IPS-20b (cell line): ENCODE results near the gene OMP.

Experiments
- H3K27ac ChIP-seq: one replicate; pipeline ENCODE4 v1.5.1; 2013; ENCODE audit warnings: low read length
- H3K27me3 ChIP-seq: 2 replicates; pipeline ENCODE4 v1.6.1; 2013; ENCODE audit warnings: mild to moderate bottlenecking, low read length, inconsistent platforms; ENCODE audit not compliant: insufficient read depth
- H3K36me3 ChIP-seq: 2 replicates; pipeline ENCODE4 v1.6.1; 2013; ENCODE audit warnings: low read depth, mild to moderate bottlenecking, inconsistent platforms, low read length, moderate library complexity; ENCODE audit not compliant: insufficient read depth
- H3K4me1 ChIP-seq: 2 replicates; pipeline ENCODE4 v1.6.1; 2013; ENCODE audit warnings: mild to moderate bottlenecking, control low read depth, inconsistent platforms, low read length, moderate library complexity; ENCODE audit not compliant: insufficient read depth
- H3K4me3 ChIP-seq: 2 replicates; pipeline ENCODE4 v1.5.1; 2013; ENCODE audit warnings: mild to moderate bottlenecking, low read length, inconsistent platforms
- H3K9ac ChIP-seq: 2 replicates; pipeline ENCODE4 v1.6.1; 2013; ENCODE audit warnings: low read depth, mild to moderate bottlenecking, inconsistent platforms, low read length, moderate library complexity
- H3K9me3 ChIP-seq: 2 replicates; pipeline ENCODE4 v1.6.1; 2013; ENCODE audit warnings: mild to moderate bottlenecking, low read depth, low read length, inconsistent platforms; ENCODE audit not compliant: insufficient read depth

Gene OMP

DNA sequence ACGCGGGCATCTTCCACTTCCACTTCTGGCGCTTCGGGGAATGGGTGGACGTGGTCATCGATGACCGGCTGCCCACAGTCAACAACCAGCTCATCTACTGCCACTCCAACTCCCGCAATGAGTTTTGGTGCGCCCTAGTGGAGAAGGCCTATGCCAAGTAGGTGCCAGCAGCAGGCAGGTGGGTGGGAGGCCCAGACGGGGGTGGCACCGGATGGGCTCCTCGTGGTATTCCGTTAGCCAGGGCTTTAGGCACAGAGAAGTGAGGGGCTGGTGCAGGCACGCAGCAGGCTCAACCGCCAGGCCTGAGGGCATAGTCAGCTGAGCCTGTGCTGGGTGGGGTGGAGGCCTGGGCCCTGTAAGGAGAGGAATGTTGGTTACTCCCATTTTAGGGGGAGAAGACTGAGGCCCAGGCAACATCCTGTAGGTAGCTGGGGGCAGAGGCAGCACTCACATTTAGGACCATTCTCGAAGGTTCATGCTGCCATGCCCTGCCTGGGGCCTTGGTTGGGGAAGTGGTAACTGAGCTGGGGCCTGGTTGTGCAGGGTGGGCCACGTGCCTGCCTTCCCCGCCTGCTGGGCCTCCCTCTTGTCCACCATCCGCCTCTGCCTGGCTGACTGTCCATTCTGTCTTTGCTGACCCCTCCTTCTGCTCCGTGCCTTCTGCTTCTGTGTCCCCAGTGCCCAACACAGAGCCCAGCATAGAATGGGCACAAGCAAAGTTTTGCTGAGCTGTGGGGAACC, 10.2 kb downstream of the OMP start:
- no peaks in the 10 kb centered on the region for H3K36me3 ChIP-seq
- H3K27ac ChIP-seq = no peak overlapping the region
- H3K4me3 ChIP-seq = no peak overlapping the region
- H3K4me1 ChIP-seq = no peaks in the 10 kb centered on the region
- no peaks in the 10 kb centered on the region for H3K27me3 ChIP-seq
- H3K9me3 ChIP-seq = no peaks in the 10 kb centered on the region
- no peak overlapping the region for H3K9ac ChIP-seq

- Histone ChIP-seq H3K9me3 (no peaks in the 10 kb centered on the region), H3K27ac (no peak overlapping the region), H3K4me3 (no peak overlapping the region)
These were observed 10.9 kb downstream of the OMP start for GRCh38 chr11:77113382-77114088.

GRCh38 chr11:77114089-77114463, 11.4 kb downstream of the OMP start:
- no peaks in the 10 kb centered on the region for H3K4me1 ChIP-seq
- H3K27me3 ChIP-seq = no peaks in the 10 kb centered on the region
- H3K9ac ChIP-seq = no peak overlapping the region
- no peak overlapping the region for H3K4me3 ChIP-seq
- no peaks in the 10 kb centered on the region for H3K9me3 ChIP-seq
- no peaks in the 10 kb centered on the region for H3K36me3 ChIP-seq
- H3K27ac ChIP-seq = no peak overlapping the region

More at GRCh38 chr11:77113382-77114088, 10.9 kb downstream of the OMP start:
- Histone ChIP-seq H3K36me3 (no peaks in the 10 kb centered on the region), H3K9ac (no peak overlapping the region), H3K27me3 (no peaks in the 10 kb centered on the region), H3K4me1 (no peaks in the 10 kb centered on the region)

DNA sequence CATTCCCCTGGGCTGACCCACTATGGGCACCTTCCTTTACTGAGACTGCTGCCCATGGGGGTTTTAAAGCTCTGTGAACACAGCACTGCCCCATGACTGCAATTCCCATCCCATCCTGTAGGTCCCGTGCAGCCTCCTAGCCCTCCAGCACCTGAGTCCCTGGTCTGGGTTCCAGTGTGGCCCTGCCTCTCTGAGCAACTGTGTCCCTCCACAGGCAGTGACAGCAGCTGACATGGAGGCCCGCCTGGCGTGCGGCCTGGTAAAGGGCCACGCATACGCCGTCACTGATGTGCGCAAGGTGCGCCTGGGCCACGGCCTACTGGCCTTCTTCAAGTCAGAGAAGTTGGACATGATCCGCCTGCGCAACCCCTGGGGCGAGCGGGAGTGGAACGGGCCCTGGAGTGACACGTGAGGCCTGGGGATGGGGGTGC, 12.6 kb downstream of the OMP start:
- no peaks in the 10 kb centered on the region for H3K4me1 ChIP-seq
- H3K36me3 ChIP-seq = no peaks in the 10 kb centered on the region
- H3K27me3 ChIP-seq = no peaks in the 10 kb centered on the region
- no peaks in the 10 kb centered on the region for H3K9me3 ChIP-seq
- no peak overlapping the region for H3K9ac ChIP-seq
- H3K4me3 ChIP-seq = no peak overlapping the region
- no peak overlapping the region for H3K27ac ChIP-seq

- H3K9me3 ChIP-seq = no peaks in the 10 kb centered on the region
- no peak overlapping the region for H3K27ac ChIP-seq
- no peak overlapping the region for H3K4me3 ChIP-seq
- H3K36me3 ChIP-seq = no peaks in the 10 kb centered on the region
- no peak overlapping the region for H3K9ac ChIP-seq
- no peaks in the 10 kb centered on the region for H3K27me3 ChIP-seq
- no peaks in the 10 kb centered on the region for H3K4me1 ChIP-seq
These were observed 13.3 kb downstream of the OMP start for GRCh38 chr11:77115956-77116355.

DNA sequence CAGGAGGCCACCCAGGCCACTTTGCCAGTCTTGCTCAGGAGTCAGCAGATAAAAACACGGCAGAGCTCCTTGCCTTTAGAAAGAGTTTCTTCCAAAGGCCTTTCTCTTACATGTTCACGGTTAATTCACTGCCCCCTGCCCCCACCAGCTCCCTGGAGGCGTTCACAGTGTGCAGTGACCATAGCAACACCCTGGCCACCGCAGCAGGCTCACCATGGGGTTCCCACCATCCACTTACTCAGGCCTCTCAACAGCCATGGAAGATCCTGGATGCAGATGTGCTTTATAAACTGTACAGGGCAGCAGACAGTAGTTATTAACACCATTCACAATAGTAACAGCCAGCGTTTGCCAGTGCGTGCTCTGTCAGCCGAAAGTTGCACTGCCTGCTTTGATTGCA, 14.9 kb downstream of the OMP start:
- no peak overlapping the region for H3K27ac ChIP-seq
- H3K4me1 ChIP-seq = no peaks in the 10 kb centered on the region
- no peaks in the 10 kb centered on the region for H3K36me3 ChIP-seq
- no peaks in the 10 kb centered on the region for H3K9me3 ChIP-seq
- H3K9ac ChIP-seq = no peak overlapping the region
- no peak overlapping the region for H3K4me3 ChIP-seq
- no peaks in the 10 kb centered on the region for H3K27me3 ChIP-seq

DNA sequence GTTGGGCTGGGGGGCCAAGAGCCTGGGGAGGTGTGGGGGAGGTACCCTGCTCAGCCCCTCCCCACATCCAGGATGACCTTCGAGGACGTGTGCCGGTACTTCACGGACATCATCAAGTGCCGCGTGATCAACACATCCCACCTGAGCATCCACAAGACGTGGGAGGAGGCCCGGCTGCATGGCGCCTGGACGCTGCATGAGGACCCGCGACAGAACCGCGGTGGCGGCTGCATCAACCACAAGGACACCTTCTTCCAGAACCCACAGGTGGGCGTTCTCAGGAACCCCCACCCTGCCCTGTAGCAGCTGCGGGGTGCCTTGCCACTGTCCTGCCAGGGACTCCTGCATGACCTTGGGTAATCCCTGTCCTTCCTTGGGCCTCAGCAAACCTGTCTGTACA, 15.4 kb downstream of the OMP start:
- no peak overlapping the region for H3K4me3 ChIP-seq
- no peaks in the 10 kb centered on the region for H3K27me3 ChIP-seq
- no peaks in the 10 kb centered on the region for H3K9me3 ChIP-seq
- no peaks in the 10 kb centered on the region for H3K4me1 ChIP-seq
- no peak overlapping the region for H3K27ac ChIP-seq
- H3K9ac ChIP-seq = no peak overlapping the region
- H3K36me3 ChIP-seq = no peaks in the 10 kb centered on the region

GRCh38 chr11:77118971-77119370, 16.3 kb downstream of the OMP start:
- Histone ChIP-seq H3K4me3 (no peak overlapping the region), H3K36me3 (0 out of 2 replicates have a peak, but pooled peaks cover 4% of the 10 kb centered on the region)

GRCh38 chr11:77119531-77119936, 16.9 kb downstream of the OMP start:
- H3K9me3 ChIP-seq = no peaks in the 10 kb centered on the region
- no peaks in the 10 kb centered on the region for H3K27me3 ChIP-seq
- no peak overlapping the region for H3K4me3 ChIP-seq
- no peak overlapping the region for H3K27ac ChIP-seq
- H3K4me1 ChIP-seq = no peaks in the 10 kb centered on the region
- no peak overlapping the region for H3K9ac ChIP-seq
- H3K36me3 ChIP-seq = 0 out of 2 replicates have a peak, but pooled peaks cover 6% of the 10 kb centered on the region

More at GRCh38 chr11:77118971-77119370, 16.3 kb downstream of the OMP start:
- H3K9ac ChIP-seq = no peak overlapping the region
- H3K27me3 ChIP-seq = no peaks in the 10 kb centered on the region
- no peak overlapping the region for H3K27ac ChIP-seq
- H3K9me3 ChIP-seq = no peaks in the 10 kb centered on the region
- H3K4me1 ChIP-seq = no peaks in the 10 kb centered on the region

GRCh38 chr11:77120571-77120970, 17.9 kb downstream of the OMP start:
- Histone ChIP-seq H3K27ac (no peak overlapping the region), H3K36me3 (0 out of 2 replicates have a peak, but pooled peaks cover 6% of the 10 kb centered on the region), H3K4me3 (no peak overlapping the region), H3K9me3 (no peaks in the 10 kb centered on the region), H3K4me1 (no peaks in the 10 kb centered on the region), H3K9ac (no peak overlapping the region), H3K27me3 (no peaks in the 10 kb centered on the region)

DNA sequence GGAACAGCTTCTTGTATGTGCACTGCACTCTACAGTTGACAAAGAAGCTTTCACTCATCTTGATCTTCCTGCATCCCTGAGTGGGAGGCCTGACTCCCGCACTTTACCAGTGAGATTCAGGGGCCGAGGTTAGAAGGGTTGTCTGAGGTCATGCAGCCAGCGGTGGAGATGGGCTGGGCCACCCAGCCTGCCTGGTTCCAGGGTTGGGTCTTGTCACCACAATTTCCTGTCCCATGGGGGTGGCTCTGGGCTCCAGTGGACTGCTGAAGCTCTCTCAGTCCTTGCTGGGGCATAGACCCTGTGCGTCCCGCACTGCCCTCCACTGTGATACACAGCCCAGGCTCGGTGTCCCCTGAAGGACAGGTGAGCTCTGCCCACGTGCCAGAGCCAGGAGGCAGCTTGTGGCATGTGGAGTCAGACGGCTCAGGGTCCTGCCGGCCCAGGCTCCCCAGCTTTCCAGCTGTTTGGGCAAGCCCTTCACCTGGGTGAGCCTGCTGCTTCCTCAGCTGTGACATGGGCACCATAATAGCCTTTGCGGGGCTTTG, 18.5 kb downstream of the OMP start:
- Histone ChIP-seq H3K27ac (no peak overlapping the region), H3K36me3 (0 out of 2 replicates have a peak, but pooled peaks cover 6% of the 10 kb centered on the region), H3K9me3 (no peaks in the 10 kb centered on the region), H3K4me1 (no peaks in the 10 kb centered on the region), H3K9ac (no peak overlapping the region), H3K27me3 (no peaks in the 10 kb centered on the region), H3K4me3 (no peak overlapping the region)
